GM19240 (cell line): ENCODE results near the gene PLCG2.
"Not testable (repeated sequence)": the region's sequence is repeated elsewhere in the genome, so short reads cannot be mapped to it uniquely, and the experiment has no call there.

ENCODE experiments used
- DNase-seq: peaks from one replicate; pipeline ENCODE4 v3.0.0; 2011; ENCODE audit warnings: low spot score; ENCODE audit not compliant: insufficient read length

The PLCG2 gene

DNA sequence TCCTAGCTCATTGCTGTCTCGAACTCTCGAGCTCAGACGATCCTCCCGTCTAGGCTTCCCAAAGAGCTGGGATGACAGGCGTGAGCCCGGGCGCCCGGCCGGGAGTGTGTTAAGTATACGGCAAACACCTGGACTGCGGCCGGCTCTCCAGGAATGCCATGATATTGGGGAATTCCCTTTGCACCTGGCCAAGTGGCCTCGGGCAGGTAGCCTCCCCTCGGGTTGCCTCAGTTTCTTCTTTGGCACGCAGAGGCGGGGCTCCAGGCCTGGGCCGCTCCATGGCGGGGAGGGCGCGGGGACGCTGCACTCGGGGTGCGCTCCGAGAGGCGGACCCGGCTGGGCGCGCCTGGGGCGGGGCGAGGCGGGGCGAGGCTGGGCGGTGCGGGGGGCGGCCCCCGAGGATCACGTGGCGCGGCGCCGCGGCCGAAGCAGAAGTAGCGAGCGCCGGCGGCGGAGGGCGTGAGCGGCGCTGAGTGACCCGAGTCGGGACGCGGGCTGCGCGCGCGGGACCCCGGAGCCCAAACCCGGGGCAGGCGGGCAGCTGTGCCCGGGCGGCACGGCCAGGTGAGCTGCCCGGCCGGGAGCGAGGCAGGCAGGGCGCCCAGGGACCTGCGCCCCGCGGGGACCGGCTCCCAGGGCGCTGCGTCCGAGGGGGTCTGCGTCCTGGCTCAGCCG lies at the start of gene PLCG2:
PLCG2 (plus strand) TSS at position 431 of the 675 bp plus-strand sequence. CDS start 6,699 bp downstream, outside the sequence.
- peak; percentile 71 for DNase-seq

DNA sequence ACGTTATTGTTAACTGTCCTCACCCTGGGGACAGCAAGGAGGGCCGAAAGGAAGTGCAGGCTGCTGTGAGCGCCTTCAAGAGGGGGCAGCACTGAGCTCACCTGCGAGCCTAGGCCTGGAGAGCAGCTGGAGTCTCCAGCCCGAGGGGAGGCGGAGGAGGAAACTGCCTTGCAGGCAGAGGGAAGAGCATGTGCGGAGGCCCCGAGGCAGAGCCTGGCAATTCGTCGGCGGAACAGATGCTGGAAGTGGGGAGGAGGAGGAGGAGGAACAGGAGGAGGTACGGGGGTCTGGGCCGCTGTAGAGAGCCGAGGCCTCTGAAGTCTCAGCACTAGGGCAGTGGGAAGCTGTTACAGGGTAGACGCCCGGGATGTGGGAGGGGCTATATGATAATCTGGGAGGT lies 49.6 kb upstream of the PLCG2 start:
- no peak for DNase-seq

DNA sequence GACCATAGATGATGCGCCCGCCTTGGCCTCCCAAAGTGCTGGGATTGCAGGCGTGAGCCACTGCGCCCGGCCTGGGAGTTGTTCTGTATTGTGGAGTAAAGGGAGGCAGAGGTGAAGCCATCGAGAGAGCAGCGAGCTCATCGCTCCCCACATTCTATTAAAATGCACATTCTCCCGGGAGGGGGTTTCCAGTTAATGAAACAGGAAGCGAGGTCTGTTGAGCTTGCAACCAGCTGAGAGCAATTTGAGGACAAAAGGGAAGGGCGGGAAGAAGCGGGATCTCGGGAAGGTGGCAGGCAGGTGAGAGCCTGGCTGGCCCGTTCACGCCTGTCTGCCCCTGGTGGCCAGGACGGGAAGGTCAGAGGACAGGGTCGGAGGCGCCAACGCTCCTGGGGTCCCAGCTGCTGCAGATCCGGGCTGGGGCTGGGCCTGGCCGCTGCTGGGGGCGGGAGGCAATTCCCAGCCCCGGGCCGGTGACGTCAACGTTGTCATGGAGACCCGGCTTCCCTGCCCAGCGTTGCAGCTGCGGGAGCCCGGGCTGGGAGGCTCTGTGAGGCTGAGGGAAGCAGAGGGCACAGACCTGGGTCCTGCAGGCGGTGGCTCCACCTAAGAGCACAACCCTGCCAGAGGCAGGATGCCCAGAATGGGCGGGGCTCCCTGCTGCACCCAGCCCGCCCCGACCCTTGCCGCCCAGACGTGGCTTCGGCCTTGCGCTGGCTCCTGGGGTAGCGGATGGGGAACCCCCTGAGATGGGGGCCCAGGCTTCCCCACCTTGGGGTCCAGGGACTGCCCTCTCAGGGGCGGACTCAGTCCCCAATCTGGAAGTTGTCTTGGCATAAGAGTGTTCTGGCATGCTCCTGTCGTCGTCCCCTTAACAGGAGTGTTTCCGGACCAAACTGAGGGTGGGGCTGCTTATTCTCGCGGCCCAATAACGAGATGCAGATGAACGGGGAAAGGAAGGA lies 48.7 kb upstream of the PLCG2 start:
- no peak for DNase-seq

DNA sequence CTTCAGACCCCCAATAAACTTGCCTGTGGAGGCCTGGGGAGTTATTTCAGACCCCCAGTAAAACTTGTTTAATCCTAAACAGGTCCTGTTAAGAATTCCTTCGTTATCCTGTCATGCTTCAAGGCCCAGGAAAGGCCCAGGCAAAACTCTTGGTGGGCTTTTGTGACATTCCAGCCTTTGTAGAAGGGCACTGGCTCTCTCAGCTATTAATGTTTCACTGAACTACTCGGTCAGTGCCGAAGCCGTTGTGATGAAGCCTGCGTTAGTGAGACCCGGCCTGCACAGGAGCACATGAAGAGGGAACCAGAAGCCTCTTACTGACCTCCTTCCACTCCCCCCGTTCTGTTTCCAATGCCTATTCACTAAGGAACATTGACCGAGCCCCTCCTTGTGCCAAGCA lies 47.4 kb upstream of the PLCG2 start:
- no peak for DNase-seq

DNA sequence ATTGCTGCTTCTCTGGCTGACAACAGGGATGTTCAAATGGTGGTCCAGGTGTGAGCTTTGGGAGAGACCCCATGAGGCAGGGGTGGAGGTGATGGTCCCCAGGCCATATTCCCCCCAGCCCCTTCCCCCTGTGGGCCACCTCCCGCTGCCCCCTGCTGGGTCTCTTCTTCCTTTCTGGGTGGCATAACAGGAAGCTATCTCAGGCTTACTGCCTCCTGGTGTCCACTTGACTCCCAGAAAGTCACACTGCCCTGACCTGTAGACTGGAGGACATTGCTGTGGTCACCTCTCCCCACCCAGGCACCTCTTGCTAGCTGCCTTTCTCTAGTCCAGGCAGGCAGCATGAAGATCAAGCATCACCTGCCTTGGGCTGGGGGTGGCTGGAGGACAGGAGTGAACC lies 46.4 kb upstream of the PLCG2 start:
- DNase-seq: no peak

DNA sequence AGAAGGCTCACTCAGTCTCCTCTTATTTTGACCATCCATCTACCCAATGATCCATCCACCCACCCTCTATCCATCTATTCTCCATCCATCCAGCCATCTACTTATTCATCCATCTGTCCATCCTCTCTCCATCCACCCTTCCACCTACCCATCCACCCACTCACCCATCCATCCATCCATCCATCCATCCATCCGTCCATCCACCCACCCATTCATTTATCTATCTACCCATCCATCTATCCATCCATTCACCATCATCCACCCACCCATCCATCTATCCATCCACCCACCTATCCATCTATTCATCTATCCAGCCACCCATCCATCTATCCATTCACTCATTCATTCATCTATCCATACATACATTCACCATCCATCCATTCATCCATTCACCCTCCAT lies 45.8 kb upstream of the PLCG2 start:
- no peak for DNase-seq

DNA sequence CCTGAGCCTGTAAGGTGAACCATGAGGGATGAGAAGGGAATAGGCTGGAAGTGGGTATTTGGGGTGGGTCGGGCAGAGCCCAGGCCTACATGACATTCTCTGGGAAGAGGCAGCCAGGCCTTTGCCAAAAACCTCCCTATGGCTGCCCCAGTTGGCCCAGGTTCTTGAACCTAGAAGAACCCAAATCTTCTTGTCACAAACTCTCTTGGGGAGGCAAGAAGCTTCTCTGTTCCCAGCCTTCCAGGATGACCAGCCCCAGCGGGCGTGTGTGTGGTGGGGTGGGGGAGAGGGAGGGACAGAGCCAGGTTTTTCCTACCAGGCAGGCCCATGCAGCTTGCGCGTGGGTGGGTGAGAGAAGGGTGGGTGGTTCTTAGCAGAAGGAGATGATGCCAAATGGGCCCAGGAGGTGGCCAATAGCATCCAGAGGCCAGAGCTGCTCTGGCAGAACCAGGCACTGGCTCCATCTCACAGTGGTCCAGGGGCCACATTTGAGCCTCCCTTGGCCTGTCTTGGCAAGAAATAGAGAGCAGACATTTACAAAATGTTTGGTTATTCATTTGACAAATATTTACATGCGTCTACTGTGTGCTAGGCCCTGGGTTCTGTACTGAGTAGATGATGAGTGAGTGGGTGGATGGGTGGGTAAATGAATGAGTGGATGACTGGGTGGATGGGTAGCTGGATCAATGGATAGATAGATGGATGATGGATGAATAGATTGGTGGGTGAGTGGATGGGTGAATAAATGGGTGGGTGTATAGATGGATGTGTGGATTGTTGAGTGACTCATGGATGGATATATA lies 44.3 kb upstream of the PLCG2 start:
- DNase-seq: no peak

DNA sequence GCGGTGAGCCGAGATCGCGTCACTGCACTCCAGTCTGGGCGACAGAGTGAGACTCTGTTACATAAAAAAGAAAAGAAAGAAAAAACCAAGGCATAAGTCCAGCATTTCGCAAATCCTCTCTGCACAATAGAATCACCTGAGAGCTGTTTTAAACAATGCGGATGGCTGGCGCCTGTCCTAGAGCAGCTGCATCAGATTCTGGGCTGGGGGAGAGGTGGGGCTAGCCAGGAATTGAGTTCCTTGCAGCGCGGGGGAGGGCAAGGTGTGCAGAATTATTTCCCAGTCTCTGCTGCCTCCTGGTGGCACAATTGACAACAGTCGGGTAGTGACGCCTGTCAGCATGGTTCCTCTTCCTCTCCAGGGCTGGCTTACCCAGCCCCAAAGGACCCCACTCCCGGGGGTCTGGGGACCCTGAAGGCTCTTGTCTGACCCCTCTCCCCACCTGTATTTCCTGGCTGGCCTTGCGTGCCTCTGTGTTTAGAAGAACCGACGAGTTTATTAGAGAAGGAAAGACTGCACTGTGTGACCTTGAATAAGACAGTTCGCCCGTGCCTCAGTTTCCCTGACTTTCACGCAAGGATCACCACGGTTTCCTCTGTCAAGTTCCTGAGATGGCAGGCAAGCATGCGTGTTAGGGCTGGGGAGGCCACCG lies 41.1 kb upstream of the PLCG2 start:
- peak; percentile 75 for DNase-seq

DNA sequence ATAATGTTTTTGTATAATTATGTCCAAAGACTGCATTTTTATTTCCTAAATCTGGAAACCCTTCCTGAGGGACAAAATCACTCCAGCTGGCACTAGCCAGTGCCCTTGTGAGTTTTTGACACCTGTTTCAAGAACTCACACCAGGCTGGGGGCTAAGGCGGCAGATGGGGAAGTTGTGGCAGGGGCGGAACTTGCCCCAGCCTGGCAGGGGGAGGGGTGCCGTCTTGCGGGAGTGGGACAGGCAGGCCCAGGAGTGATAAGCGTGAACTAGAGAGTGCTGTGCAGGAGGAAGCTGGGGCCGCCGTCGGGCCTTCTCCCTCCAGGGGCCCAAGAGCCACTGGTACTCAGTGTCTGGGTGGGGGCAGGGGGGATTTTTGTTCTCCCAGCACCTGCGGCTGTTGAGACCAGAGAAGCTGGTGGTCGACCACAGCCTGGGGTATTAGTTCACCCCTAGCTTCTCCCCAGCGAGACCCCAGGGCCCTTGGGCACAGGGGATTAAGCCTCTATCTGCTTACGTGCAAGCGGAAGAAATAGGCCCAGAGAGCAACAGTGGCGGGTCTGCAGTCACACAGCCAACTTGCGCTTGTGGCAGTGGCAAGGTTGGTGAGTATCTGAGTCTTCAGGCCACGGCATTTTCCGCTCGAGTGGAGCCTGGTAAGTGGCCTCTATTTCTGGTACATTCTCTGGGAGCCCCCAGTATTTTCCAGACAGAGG lies 40.2 kb upstream of the PLCG2 start:
- DNase-seq: no peak

DNA sequence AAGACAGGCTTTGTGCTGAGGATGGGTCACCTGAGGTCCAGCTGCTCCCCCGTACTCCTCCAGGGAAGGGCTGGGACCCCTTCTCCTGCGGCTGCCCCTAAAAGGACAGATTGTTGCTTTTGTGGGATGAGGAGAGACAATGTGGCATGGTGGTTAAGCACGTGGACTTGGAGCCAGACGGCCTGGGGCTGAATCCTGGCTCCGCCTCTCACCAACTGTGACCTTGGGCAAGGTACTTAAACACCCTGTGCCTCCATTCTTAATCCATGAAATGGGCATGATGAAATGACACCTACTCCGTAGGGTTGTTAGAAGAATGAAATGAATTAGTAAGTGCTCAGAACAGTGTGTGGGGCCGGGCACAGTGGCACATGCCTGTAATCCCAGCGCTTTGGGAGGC lies 39.6 kb upstream of the PLCG2 start:
- DNase-seq: no peak

DNA sequence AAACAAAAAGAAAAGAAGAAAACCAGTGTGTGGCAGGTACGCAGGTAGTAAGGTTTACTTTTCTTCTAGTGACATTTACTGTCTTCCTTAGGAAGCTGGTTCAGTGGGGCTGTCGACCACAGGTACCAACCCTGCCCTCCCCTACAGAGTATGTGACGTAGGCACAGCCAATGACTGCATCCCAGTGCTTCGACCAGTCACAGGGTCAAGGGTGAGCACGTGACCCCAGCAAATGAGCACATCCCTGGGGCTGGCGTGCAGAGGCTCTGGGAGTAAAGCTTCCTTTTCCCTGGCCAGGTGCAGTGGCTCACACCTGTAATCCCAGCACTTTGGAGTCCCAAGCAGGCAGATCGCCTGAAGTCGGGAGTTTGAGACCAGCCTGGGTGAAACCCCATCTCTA lies 38.9 kb upstream of the PLCG2 start:
- peak; percentile 61 for DNase-seq

DNA sequence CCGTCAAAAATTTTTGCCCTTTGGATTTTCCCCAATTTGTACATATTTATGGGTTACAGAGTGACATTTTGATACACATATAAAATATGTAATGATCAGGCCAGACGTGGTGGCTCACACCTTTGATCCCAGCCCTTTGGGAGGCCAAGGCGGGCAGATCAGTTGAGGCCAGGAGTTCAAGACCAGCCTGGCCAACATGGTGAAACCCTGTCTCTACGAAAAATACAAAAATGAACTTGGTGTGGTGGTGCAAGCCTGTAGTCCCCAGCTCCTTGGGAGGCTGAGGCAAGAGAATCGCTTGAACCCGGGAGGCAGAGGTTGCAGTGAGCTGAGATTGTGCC lies 37.7 kb upstream of the PLCG2 start:
- not testable (repeated sequence) for DNase-seq

DNA sequence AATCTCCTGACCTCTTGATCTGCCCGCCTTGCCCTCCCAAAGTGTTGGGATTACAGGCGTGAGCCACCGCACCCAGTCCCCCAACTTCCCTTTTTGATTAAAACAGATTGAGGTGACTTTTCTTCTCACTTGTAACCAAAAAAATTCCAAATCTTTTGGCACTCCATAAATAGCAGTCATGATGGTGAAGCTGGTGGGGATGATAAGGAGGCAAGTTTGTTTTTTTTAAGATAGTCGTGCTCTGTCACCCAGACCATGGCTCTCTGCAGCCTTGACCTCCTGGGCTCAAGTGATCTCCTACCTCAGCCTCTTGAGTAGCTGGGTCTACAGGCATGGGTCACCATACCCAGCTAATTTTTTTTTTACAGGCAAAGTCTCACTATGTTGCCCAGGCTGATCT lies 34.7 kb upstream of the PLCG2 start:
- DNase-seq: no peak

DNA sequence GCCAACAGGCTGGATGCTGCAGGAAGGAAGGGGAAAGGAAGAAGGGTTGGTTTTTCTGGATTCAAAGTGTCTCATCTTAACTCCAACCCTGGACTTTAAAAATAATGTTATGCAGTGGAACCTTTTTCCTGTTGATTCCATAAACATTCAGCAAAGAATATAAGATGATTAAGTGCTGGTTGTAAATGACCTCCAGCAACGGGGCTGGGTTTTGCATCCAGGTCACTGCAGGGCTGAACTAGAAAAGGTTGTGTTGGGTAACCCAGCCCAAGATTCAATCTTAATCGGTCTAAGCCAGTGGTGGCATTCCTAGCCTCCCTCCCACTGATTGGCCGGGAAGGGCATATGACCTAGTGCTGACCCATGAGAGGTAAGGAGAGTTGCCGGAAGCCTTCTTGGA lies 34.2 kb upstream of the PLCG2 start:
- DNase-seq: no peak

DNA sequence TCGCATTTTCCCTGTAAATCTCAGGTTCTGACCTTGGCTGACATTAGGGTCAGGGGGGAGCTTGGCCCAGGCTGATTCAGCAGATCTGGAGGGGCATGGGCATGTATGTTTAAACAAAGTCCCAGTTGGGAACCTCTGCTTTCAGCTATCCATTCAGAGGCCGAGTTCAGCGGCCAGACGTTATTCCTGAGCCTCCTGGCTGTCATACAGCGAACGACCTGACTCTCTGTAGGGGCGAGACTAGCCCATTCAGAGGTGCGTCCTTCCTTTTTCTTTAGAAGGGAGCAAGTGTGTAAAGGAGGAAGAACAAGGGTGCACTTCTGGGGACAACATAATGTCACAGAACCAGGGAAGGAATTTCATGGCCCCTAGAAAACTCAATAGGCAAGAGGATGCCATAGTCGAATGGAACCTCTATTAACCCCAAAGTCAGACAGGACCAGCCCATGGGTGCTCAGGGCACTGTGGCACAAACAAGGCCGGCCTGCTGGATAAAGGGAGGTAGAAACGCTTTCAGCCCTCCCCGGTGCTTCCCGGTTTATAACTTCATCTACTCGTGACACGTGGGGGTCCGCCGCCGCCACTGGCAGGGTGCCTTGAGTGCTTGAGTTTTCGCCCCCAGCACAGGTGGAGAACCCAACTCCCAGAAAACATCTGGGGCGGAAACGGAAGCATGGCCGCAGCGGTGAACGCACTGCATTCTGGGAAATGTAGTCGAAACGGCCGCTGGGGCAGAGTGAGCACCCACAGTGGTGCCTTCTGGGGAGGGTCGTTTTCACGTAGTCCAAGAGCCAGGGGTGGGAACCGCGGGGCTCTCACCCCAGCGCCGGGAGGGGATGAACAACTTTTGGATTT lies 33.2 kb upstream of the PLCG2 start:
- no peak for DNase-seq

DNA sequence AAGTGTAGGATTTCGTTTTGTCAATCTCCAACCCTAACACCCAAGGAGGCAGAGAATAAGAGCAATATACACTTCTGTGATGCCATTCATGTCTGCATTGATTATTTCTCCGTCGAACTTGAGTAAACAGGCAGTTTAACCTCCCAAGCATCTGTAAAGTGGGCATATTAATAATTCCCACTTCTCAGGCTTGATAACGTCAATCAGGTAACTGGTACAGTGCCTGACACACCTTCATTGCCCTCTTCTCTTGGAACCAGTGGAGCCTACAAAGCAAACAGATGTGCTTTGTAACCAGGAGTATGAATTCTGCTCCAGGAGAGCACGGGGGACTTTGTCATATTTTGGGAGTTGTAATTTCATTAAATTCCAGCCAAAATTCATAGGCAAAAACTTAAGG lies 32.5 kb upstream of the PLCG2 start:
- no peak for DNase-seq

DNA sequence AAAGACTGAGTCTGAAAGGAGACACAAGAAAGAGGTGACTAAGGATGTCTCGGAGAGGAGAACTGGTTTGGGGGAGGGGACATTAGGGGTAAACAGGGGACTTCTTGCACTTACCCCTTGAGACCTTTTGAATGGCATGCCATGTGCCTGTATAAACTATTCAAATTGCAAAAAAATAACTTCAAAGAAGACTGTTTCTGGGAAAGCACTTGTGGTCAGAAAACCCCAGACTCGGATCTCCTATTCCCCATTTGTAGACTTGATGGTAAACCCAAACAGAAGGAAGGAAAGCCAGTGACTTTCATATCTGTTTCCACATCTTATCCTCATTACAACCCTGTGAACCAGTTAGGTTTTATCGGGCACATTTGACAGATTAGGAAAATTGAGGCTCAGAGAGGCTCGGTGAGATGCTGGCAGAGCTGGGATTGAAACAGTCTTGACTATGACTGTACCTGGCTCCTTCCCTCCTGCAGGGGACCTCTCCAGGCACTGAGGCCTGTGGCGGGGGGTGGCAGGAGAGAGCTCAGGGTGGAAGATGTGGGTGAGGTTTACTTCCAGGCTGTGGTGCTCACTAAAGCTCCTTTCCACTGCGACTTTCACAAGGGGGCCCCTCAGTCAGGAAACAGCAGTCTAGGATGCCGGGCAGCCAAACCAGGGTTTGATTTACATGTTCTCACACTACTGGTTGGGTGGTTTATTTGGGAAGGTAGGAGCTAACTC lies 30.5 kb upstream of the PLCG2 start:
- DNase-seq: no peak

DNA sequence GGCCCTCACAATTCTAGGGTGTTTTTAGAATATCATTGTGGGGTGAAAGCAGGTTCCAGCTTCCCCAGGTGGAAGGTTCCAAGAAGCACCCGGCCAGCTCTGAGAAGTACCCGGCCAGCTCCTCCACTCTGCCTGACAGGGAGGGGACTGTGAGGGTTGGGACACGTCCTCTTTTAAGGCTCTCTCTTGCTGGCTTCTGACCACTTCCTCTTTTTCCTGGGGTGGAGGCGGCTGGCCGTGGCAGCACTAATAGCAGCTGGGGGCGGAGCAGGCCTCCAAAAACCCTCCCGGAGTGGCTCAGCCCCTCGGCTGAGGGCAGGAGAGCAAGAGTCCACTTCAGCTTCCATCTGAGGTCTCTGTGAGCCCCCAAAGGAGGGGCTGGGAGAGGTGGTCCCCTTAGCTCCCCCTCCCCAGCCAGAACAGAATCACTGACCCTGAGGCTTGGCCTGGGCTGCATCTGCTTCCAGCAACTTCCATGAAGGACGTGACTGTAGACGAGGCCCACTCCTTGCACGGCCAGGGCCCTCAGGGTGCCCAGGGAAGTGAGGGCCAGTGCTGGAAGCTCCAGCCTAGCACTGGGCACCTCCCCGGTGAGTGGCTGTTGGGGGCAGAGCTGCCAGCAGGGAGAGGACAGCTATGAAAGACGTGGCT lies 26.7 kb upstream of the PLCG2 start:
- DNase-seq: peak; percentile 48

DNA sequence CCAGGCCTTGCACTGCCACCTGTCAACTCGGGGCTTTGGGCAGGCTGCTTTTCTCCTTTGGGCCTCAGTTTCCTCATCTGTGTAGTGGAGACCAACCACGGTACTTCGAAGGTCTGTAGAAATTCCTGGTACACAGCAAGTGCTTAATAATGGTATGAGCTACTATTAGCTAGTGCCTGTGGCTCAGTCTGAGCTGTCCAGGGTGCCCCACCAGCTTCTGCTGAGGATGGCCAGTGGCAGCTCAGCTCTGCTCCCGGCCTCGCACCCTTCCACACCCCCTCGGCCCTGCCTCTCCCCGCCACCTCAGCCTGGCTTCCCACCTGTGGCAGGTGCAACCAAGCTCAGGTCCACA lies 26.2 kb upstream of the PLCG2 start:
- DNase-seq: no peak
